ENCODE results near the gene MEF2B. TPM values are rescaled to one million over a fixed set of nuclear protein-coding genes. Genes with fewer than 3 reads are reported as not detected.
"Not testable (repeated sequence)": the region's sequence is repeated elsewhere in the genome, so short reads cannot be mapped to it uniquely, and the experiment has no call there.

The MEF2B gene
- polyA plus RNA-seq, 1 experiment, result 0.38 TPM

GRCh38 chr19:19149435-19149834, 20.6 kb downstream of the MEF2B start:
- Histone ChIP-seq H3K27me3 (ENCODE audit: control insufficient read depth, insufficient read depth, low read length) (no peaks in the 10 kb centered on the region), H3K4me3 (ENCODE audit: low read depth, low read length) (no peak overlapping the region), H3K9me3 (ENCODE audit: control insufficient read depth, insufficient read depth, low read length) (no peaks in the 10 kb centered on the region; the same call in 1 of the 2 replicates), H3K27ac (ENCODE audit: low read depth, low read length) (no peak overlapping the region)
- ChIA-PET CTCF (interaction anchor here (5.1 kb wide), 1 partner anchor 25 kb away, joined by 102 read pairs; no protein-coding TSS in a partner anchor), POLR2A (no interaction called here)
- no peak for TF ChIP-seq CTCF (IDR thresholded peaks at IDR 0.05; ENCODE audit: low read depth, low read length)
- no peak for DNase-seq (ENCODE audit: low read depth, low spot score)

GRCh38 chr19:19148504-19148903, 21.6 kb downstream of the MEF2B start:
- ChIA-PET CTCF (interaction anchor here (4.0 to 5.1 kb wide), 2 partner anchors 9 to 26 kb away, joined by 56 to 102 read pairs; no protein-coding TSS in a partner anchor), POLR2A (interaction anchor here (0.5 kb wide), 1 partner anchor 82 kb away, joined by 3 read pairs; no protein-coding TSS in a partner anchor)
- not testable (repeated sequence) for H3K4me3 ChIP-seq (ENCODE audit: low read depth, low read length); DNase-seq (ENCODE audit: low read depth, low spot score); H3K27ac ChIP-seq (ENCODE audit: low read depth, low read length); H3K27me3 ChIP-seq (ENCODE audit: control insufficient read depth, insufficient read depth, low read length); H3K9me3 ChIP-seq (ENCODE audit: control insufficient read depth, insufficient read depth, low read length)

GRCh38 chr19:19147344-19147743, 22.7 kb downstream of the MEF2B start:
- H3K9me3 ChIP-seq (ENCODE audit: control insufficient read depth, insufficient read depth, low read length), result no peaks in the 10 kb centered on the region; the same call in 1 of the 2 replicates
- DNase-seq (ENCODE audit: low read depth, low spot score), result no peak
- no peak overlapping the region for H3K4me3 ChIP-seq (ENCODE audit: low read depth, low read length)
- no peaks in the 10 kb centered on the region for H3K27me3 ChIP-seq (ENCODE audit: control insufficient read depth, insufficient read depth, low read length)
- ChIA-PET CTCF (interaction anchor here (2.1 to 5.1 kb wide), 3 partner anchors 10 to 45 kb away, joined by 6 to 102 read pairs (median 56); partner anchors contain the start of genes BORCS8 and RFXANK), POLR2A (no interaction called here)
- no peak for TF ChIP-seq CTCF (IDR thresholded peaks at IDR 0.05; ENCODE audit: low read depth, low read length)
- no peak overlapping the region for H3K27ac ChIP-seq (ENCODE audit: low read depth, low read length)

GRCh38 chr19:19146865-19147264, 23.2 kb downstream of the MEF2B start:
- Histone ChIP-seq H3K27ac (ENCODE audit: low read depth, low read length) (no peak overlapping the region), H3K27me3 (ENCODE audit: control insufficient read depth, insufficient read depth, low read length) (peaks cover 3% of the 10 kb centered on the region), H3K9me3 (ENCODE audit: control insufficient read depth, insufficient read depth, low read length) (no peaks in the 10 kb centered on the region; the same call in 1 of the 2 replicates), H3K4me3 (ENCODE audit: low read depth, low read length) (no peak overlapping the region)
- DNase-seq (ENCODE audit: low read depth, low spot score), result no peak
- no peak for TF ChIP-seq CTCF (IDR thresholded peaks at IDR 0.05; ENCODE audit: low read depth, low read length)
- POLR2A ChIA-PET, result no interaction called here
- CTCF ChIA-PET, result interaction anchor here (0.5 to 5.1 kb wide), 7 partner anchors 10 to 194 kb away, joined by 3 to 102 read pairs (median 6); partner anchors contain the start of genes BORCS8 and RFXANK

GRCh38 chr19:19145684-19146608, 24.1 kb downstream of the MEF2B start:
- no peak overlapping the region for H3K4me3 ChIP-seq (ENCODE audit: low read depth, low read length)
- TF ChIP-seq CTCF (IDR thresholded peaks at IDR 0.05; ENCODE audit: low read depth, low read length), result peak; percentile 91
- ChIA-PET CTCF (interaction anchor here (0.5 to 5.1 kb wide), 20 partner anchors 9 to 195 kb away, joined by 3 to 102 read pairs (median 3); partner anchors contain the start of genes BORCS8 and RFXANK), POLR2A (interaction anchor here (0.6 to 1.0 kb wide), 3 partner anchors 29 to 57 kb away, joined by 3 to 4 read pairs (median 3); partner anchors contain the start of gene NR2C2AP)
- no peak overlapping the region for H3K27ac ChIP-seq (ENCODE audit: low read depth, low read length)
- H3K9me3 ChIP-seq (ENCODE audit: control insufficient read depth, insufficient read depth, low read length), result no peaks in the 10 kb centered on the region; the same call in 1 of the 2 replicates
- peaks cover 4% of the 10 kb centered on the region for H3K27me3 ChIP-seq (ENCODE audit: control insufficient read depth, insufficient read depth, low read length)
- DNase-seq (ENCODE audit: low read depth, low spot score), result peak; percentile 29
